ENCODE data around the gene UPK3BL2. TPM values are rescaled to one million over a fixed set of nuclear protein-coding genes. Genes with fewer than 3 reads are reported as not detected.
"Not testable (repeated sequence)": the region's sequence is repeated elsewhere in the genome, so short reads cannot be mapped to it uniquely, and the experiment has no call there.

Gene UPK3BL2
- total and polyA plus RNA-seq, 2 donors (not counting 3 experiments of a cell fraction or from before 2014, with no cell fraction given): 18.2 to 29.8 TPM

DNA sequence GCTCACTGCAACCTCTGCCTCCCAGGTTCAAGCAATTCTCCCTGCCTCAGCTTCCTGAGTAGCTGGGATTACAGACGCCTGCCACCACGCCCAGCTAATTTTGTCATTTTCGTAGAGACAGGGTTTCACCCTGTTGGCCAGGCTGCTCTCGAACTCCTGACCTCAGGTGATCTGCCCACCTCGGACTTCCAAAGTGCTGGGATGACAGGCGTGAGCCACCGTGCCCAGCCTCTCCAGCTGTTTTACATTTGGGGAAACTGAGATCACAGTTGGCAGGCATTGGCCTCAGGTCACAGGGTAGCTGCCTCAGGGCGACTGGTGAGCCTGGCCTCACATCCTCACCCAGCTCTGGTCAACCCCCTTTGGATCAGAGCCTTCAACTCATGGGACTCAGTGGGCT, 32.9 kb downstream of the UPK3BL2 start:
- H3K4me2 ChIP-seq (ENCODE audit: insufficient read depth, low read length); BruUV-seq (replicated peaks); H3K27me3 ChIP-seq (ENCODE audit: control insufficient read depth in 2 of 2, insufficient read depth in 2 of 2, low read length in 2 of 2); H3K9me3 ChIP-seq (replicated peaks; ENCODE audit: control insufficient read depth, insufficient read depth, low read length); CTCF ChIA-PET; H3K9ac ChIP-seq (replicated peaks; ENCODE audit: extremely low read depth, insufficient read depth, low read length); H3K9me1 ChIP-seq (replicated peaks; ENCODE audit: control insufficient read depth, extremely low read depth, insufficient read depth, low read length); dilution Hi-C loops (cut with MboI; ENCODE audit: extremely low pct_ligation_motif_present, low sequenced_read_pairs); H3K79me2 ChIP-seq (ENCODE audit: control insufficient read depth, insufficient read depth, low read length); DNase-seq (ENCODE audit: low read depth, low spot score); POLR2A ChIA-PET; H3K27ac ChIP-seq (ENCODE audit: insufficient read depth, low read depth, low read length); intact Hi-C loops (cut with micrococcal nuclease); H3K36me3 ChIP-seq (ENCODE audit: control insufficient read depth in 2 of 2, extremely low read depth in 1 of 2, insufficient read depth in 2 of 2, low read length in 2 of 2); H3K4me1 ChIP-seq (ENCODE audit: control insufficient read depth, extremely low read depth, insufficient read depth, low read length); H3K4me3 ChIP-seq (replicated peaks in 1 of 3; ENCODE audit: insufficient read depth in 1 of 3, low read depth in 1 of 3, low read length in 3 of 3); H2AFZ ChIP-seq (ENCODE audit: low read depth, low read length); H4K20me1 ChIP-seq (replicated peaks; ENCODE audit: control insufficient read depth, extremely low read depth, insufficient read depth, low read length): not testable (repeated sequence)
- FAIRE-seq: peak; percentile 40

DNA sequence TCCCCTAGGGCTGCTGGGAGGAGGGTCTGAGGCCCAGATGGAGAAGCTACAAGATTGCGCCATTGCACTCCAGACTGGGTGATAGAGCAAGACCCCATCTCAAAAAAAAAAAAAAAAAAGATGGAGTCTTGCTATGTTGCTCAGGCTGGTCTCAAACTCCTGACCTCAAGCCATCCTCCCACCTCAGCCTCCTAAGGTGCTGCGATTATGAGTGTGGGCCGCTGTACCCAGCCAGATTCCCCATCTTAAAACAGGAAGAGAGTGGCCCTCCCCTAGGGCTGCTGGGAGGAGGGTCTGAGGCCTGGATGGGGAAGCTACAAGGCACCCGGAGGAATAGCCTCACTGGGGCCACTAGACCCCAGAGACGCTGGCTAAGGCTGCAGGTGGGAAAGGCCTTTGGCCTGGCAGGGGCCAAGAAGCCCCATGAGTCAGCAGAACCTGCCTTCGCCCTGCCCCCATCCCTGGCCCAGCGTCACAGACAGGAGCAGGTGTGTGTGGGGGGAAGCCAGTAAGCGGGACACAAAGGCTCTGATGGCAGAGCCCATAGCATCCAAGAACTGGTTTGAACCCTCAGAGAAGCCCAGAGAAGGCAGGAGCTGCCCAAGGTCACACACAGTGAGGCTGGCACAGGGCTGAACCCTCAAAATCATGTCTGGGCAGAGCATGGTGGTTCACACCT, 35.9 kb downstream of the UPK3BL2 start:
- H3K79me2 ChIP-seq (ENCODE audit: control insufficient read depth, insufficient read depth, low read length); CTCF ChIA-PET; H3K36me3 ChIP-seq (ENCODE audit: control insufficient read depth in 2 of 2, extremely low read depth in 1 of 2, insufficient read depth in 2 of 2, low read length in 2 of 2); H3K4me2 ChIP-seq (ENCODE audit: insufficient read depth, low read length); H3K4me1 ChIP-seq (ENCODE audit: control insufficient read depth, extremely low read depth, insufficient read depth, low read length); H3K27me3 ChIP-seq (ENCODE audit: control insufficient read depth in 2 of 2, insufficient read depth in 2 of 2, low read length in 2 of 2); BruUV-seq (replicated peaks); H3K9me3 ChIP-seq (replicated peaks; ENCODE audit: control insufficient read depth, insufficient read depth, low read length); H3K9me1 ChIP-seq (replicated peaks; ENCODE audit: control insufficient read depth, extremely low read depth, insufficient read depth, low read length); H4K20me1 ChIP-seq (replicated peaks; ENCODE audit: control insufficient read depth, extremely low read depth, insufficient read depth, low read length); H3K9ac ChIP-seq (replicated peaks; ENCODE audit: extremely low read depth, insufficient read depth, low read length); DNase-seq (ENCODE audit: low read depth, low spot score); FAIRE-seq; dilution Hi-C loops (cut with MboI; ENCODE audit: extremely low pct_ligation_motif_present, low sequenced_read_pairs); POLR2A ChIA-PET; H2AFZ ChIP-seq (ENCODE audit: low read depth, low read length); H3K27ac ChIP-seq (ENCODE audit: insufficient read depth, low read depth, low read length); H3K4me3 ChIP-seq (replicated peaks in 1 of 3; ENCODE audit: insufficient read depth in 1 of 3, low read depth in 1 of 3, low read length in 3 of 3); intact Hi-C loops (cut with micrococcal nuclease): not testable (repeated sequence)

DNA sequence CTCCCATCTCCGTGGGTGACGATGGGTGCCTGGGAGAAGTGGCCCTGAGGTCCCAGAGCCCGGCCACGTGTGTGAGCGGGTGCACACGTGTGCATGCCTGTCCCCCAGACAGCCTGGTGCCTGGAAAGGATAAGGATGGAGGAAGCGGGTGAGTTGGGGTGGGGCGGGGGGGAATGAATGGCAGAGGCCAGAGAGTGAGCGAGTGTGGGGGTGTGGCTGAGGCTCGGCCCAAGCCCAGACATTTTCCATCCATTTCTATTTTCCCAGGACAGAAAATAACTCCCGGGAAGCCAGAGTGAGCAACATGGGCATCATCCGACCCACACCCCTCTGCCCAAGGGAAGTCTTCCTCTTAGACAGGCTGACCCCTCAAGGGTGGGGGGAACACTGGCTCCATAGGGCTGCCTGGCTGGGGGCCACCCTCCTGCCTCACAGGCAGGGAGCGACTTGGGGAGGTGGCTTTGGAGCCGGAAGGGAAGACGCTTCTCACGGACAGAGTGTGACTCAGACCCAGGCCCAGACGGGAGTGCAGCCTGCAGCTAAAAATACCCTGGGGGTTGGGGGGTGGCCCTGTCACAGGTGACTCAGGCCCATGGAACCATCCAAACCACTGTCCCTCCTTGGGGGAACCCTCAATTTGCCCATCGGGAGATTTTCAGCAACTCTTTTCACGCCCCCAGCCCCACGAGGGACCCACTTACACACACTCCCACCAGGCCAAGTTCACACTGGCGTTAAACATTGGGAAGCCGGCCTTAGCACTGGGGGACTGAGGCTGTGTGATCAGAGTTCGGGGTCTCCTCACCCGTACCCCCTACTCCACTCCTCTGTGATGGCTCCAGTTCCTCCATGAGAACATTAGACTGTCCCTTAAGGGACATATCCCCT, 38.0 kb downstream of the UPK3BL2 start:
- dilution Hi-C loops (cut with MboI; ENCODE audit: extremely low pct_ligation_motif_present, low sequenced_read_pairs); H3K27ac ChIP-seq (ENCODE audit: insufficient read depth, low read depth, low read length); H3K4me1 ChIP-seq (ENCODE audit: control insufficient read depth, extremely low read depth, insufficient read depth, low read length); intact Hi-C loops (cut with micrococcal nuclease); H3K9ac ChIP-seq (replicated peaks; ENCODE audit: extremely low read depth, insufficient read depth, low read length); H4K20me1 ChIP-seq (replicated peaks; ENCODE audit: control insufficient read depth, extremely low read depth, insufficient read depth, low read length); DNase-seq (ENCODE audit: low read depth, low spot score); H3K9me3 ChIP-seq (replicated peaks; ENCODE audit: control insufficient read depth, insufficient read depth, low read length); H2AFZ ChIP-seq (ENCODE audit: low read depth, low read length); CTCF ChIA-PET; H3K4me2 ChIP-seq (ENCODE audit: insufficient read depth, low read length); BruUV-seq (replicated peaks); H3K9me1 ChIP-seq (replicated peaks; ENCODE audit: control insufficient read depth, extremely low read depth, insufficient read depth, low read length); H3K4me3 ChIP-seq (replicated peaks in 1 of 3; ENCODE audit: insufficient read depth in 1 of 3, low read depth in 1 of 3, low read length in 3 of 3); H3K36me3 ChIP-seq (ENCODE audit: control insufficient read depth in 2 of 2, extremely low read depth in 1 of 2, insufficient read depth in 2 of 2, low read length in 2 of 2); H3K79me2 ChIP-seq (ENCODE audit: control insufficient read depth, insufficient read depth, low read length); FAIRE-seq; H3K27me3 ChIP-seq (ENCODE audit: control insufficient read depth in 2 of 2, insufficient read depth in 2 of 2, low read length in 2 of 2); POLR2A ChIA-PET: not testable (repeated sequence)

DNA sequence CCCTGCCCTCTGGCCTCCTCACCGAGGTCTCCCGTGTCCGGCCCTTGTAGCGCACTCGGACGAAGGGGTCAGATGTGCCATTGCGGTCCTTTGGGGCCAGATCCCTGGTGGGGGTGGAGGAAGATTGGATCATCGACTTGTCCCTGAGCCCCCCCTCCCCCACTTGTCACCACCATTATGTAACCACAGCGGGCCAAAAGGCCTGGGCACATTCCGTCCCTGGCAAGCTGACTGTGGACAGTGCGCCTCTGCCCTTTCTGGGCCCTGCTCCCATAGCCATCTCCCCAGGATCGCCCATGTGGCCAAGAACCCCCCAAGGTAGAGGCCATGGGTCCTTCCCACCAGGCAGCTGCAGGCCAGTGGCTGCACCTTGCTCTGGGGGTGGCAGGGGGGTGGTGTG, 40.4 kb downstream of the UPK3BL2 start:
- H3K9me3 ChIP-seq (replicated peaks; ENCODE audit: control insufficient read depth, insufficient read depth, low read length); DNase-seq (ENCODE audit: low read depth, low spot score); H3K9ac ChIP-seq (replicated peaks; ENCODE audit: extremely low read depth, insufficient read depth, low read length); BruUV-seq (replicated peaks); H3K4me2 ChIP-seq (ENCODE audit: insufficient read depth, low read length); intact Hi-C loops (cut with micrococcal nuclease); POLR2A ChIA-PET; H4K20me1 ChIP-seq (replicated peaks; ENCODE audit: control insufficient read depth, extremely low read depth, insufficient read depth, low read length); dilution Hi-C loops (cut with MboI; ENCODE audit: extremely low pct_ligation_motif_present, low sequenced_read_pairs); FAIRE-seq; H3K4me3 ChIP-seq (replicated peaks in 1 of 3; ENCODE audit: insufficient read depth in 1 of 3, low read depth in 1 of 3, low read length in 3 of 3); H3K9me1 ChIP-seq (replicated peaks; ENCODE audit: control insufficient read depth, extremely low read depth, insufficient read depth, low read length); H3K36me3 ChIP-seq (ENCODE audit: control insufficient read depth in 2 of 2, extremely low read depth in 1 of 2, insufficient read depth in 2 of 2, low read length in 2 of 2); H3K4me1 ChIP-seq (ENCODE audit: control insufficient read depth, extremely low read depth, insufficient read depth, low read length); CTCF ChIA-PET; H2AFZ ChIP-seq (ENCODE audit: low read depth, low read length); H3K27ac ChIP-seq (ENCODE audit: insufficient read depth, low read depth, low read length); H3K27me3 ChIP-seq (ENCODE audit: control insufficient read depth in 2 of 2, insufficient read depth in 2 of 2, low read length in 2 of 2); H3K79me2 ChIP-seq (ENCODE audit: control insufficient read depth, insufficient read depth, low read length): not testable (repeated sequence)

Data from endothelial cell of umbilical vein (primary cell).